Measurements from ENCODE around the gene GIT2. TPM values are rescaled to one million over a fixed set of nuclear protein-coding genes. Genes with fewer than 3 reads are reported as not detected.
A peak's percentile ranks its signal among the peaks of the same experiment; 100 is the strongest.

GIT2 gene
- total and polyA plus RNA-seq, 8 donors: 6.4 to 98.6 (median 39.2) TPM

DNA sequence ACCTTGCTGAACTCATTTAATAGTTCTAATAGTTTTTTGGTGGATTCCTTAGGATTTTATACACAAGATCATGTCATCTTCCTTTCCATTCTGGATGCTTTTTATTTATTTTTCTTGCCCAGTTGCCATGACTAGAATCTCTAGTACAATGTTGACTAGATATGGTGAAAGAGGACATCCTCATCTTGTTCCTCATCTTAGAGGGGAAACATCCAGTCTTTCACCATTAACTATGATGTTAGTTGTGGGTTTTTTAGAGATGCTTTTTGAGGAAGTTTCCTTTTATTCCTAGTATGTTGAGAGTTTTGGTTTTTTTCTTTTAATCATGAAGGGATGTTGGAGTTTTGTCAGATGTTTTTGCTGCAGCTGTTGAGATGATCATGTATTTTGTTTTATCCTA lies 11.7 kb upstream of the GIT2 start:
- H3K4me3 ChIP-seq: no peak overlapping the region

DNA sequence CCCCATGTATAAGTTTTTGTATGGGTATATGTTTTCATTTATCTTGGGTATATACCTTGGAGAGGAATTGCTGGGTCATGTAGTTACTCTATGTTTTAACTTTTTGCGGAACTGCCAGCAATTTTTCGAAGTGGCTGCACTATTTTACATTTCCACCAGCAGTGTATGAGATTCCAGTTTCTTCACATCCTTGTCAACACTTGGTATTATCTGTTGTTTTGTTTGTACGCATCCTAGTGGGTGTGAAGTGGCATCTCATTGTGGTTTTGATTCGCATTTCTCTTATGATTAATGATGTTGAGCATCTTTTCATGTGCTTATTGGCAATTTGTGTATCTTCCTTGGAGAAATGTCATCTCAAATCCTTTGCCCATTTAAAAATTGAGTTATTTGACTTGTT lies 9.9 kb upstream of the GIT2 start:
- no peak for DNase-seq
- Histone ChIP-seq H3K4me1 (peaks cover 16 to 55% (median 37%) of the 10 kb centered on the region in 4 donors), H3K4me3 (no peak overlapping the region), H3K36me3 (peaks cover 0 to 7% (median 5%) of the 10 kb centered on the region in 4 donors), H3K27ac (peak overlapping the region in 1 of 5 donors; percentile 17), H3K27me3 (no peaks in the 10 kb centered on the region), H3K9me3 (no peaks in the 10 kb centered on the region)
- TF ChIP-seq POLR2A (IDR thresholded peaks at IDR 0.05) (no peak), POLR2AphosphoS5 (IDR thresholded peaks at IDR 0.05) (no peak), EP300 (IDR thresholded peaks at IDR 0.05) (no peak)
- TF ChIP-seq, protein P1, sequence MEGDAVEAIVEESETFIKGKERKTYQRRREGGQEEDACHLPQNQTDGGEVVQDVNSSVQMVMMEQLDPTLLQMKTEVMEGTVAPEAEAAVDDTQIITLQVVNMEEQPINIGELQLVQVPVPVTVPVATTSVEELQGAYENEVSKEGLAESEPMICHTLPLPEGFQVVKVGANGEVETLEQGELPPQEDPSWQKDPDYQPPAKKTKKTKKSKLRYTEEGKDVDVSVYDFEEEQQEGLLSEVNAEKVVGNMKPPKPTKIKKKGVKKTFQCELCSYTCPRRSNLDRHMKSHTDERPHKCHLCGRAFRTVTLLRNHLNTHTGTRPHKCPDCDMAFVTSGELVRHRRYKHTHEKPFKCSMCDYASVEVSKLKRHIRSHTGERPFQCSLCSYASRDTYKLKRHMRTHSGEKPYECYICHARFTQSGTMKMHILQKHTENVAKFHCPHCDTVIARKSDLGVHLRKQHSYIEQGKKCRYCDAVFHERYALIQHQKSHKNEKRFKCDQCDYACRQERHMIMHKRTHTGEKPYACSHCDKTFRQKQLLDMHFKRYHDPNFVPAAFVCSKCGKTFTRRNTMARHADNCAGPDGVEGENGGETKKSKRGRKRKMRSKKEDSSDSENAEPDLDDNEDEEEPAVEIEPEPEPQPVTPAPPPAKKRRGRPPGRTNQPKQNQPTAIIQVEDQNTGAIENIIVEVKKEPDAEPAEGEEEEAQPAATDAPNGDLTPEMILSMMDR (IDR thresholded peaks at IDR 0.05): no peak
- intact Hi-C loops (cut with DNase I; ENCODE audit: low total_unique reads): no loop called here
- WGBS, 5 donors: 92 to 98% (median 97%) methylated on average over 4 of the region's 4 CpGs

More for the DNA sequence above, 11.7 kb upstream of the GIT2 start:
- peak overlapping the region in 1 of 5 donors; percentile 45 for H3K27ac ChIP-seq
- H3K36me3 ChIP-seq: peaks cover 0 to 19% (median 16%) of the 10 kb centered on the region in 4 donors
- TF ChIP-seq POLR2A (IDR thresholded peaks at IDR 0.05) (no peak), EP300 (IDR thresholded peaks at IDR 0.05) (no peak), POLR2AphosphoS5 (IDR thresholded peaks at IDR 0.05) (no peak)
- TF ChIP-seq, protein P1 (IDR thresholded peaks at IDR 0.05): no peak
- intact Hi-C loops (cut with DNase I; ENCODE audit: low total_unique reads): no loop called here
- no peaks in the 10 kb centered on the region for H3K27me3 ChIP-seq
- peaks cover 0 to 53% (median 22%) of the 10 kb centered on the region in 4 donors for H3K4me1 ChIP-seq
- no peaks in the 10 kb centered on the region for H3K9me3 ChIP-seq
- no peak for DNase-seq

DNA sequence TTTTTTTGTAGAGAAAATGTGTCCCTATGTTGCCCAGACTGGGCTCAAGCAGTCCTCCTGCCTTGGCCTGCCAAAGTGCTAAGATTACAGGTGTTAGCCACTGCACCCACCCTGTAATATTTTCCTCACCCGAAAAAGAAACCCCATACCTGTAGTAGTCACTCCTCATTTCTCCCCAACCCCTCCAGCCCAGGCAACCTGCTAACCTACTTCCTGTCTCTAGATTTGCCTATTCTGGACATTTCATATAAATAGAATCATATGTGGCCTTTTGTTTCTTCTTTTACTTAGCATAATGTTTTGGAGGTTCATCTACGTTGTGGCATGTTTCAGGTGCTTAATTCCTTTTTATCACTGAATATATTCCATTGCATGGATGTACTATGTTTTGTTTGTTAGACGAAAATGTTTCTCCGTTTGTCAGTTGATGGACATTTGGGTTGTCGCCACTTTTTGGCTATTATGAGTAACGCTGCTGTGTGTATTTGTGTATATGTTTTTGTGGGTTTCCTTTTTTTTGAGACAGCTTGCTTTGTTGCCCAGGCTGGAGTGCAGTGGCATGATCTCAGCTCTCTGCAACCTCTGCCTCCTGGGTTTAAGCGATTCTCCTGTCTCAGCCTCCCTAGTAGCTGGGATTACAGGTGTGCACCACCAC lies 9.3 kb upstream of the GIT2 start:
- intact Hi-C loops (cut with DNase I; ENCODE audit: low total_unique reads): no loop called here
- no peaks in the 10 kb centered on the region for H3K27me3 ChIP-seq
- TF ChIP-seq EP300 (IDR thresholded peaks at IDR 0.05): no peak
- no peak for TF ChIP-seq POLR2AphosphoS5 (IDR thresholded peaks at IDR 0.05)
- TF ChIP-seq POLR2A (IDR thresholded peaks at IDR 0.05): no peak
- TF ChIP-seq, protein P1 (IDR thresholded peaks at IDR 0.05): no peak
- WGBS, 5 donors: 86 to 92% (median 89%) methylated on average over 7 of the region's 7 CpGs
- H3K4me3 ChIP-seq: no peak overlapping the region
- H3K27ac ChIP-seq: peak overlapping the region in 1 of 5 donors; percentile 17
- H3K36me3 ChIP-seq: peaks cover 0 to 7% (median 5%) of the 10 kb centered on the region in 4 donors
- peaks cover 21 to 55% (median 39%) of the 10 kb centered on the region in 4 donors for H3K4me1 ChIP-seq
- DNase-seq: no peak
- no peaks in the 10 kb centered on the region for H3K9me3 ChIP-seq

DNA sequence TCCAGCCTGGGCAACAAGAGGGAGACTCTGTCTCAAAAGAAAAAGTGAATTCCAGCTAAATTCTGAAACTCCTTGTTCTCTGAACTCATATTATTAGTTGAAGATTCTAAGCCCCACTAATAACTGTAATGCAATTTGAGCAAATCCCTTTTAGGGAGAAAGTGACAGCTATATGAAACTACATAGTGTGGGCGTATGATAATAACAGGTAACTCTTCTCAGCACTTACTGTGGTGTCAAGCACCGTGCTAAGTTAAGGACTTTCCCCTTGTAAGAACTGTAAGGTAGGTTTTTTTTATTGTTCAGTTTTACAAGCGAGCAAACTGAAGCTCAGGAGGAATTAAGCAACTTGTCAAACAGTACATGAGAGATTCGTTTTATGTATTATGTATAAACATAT lies 8.4 kb upstream of the GIT2 start:
- Histone ChIP-seq H3K27me3 (no peaks in the 10 kb centered on the region), H3K4me3 (no peak overlapping the region), H3K36me3 (peaks cover 0 to 7% (median 5%) of the 10 kb centered on the region in 4 donors), H3K27ac (no peak overlapping the region), H3K4me1 (peaks cover 24 to 60% (median 44%) of the 10 kb centered on the region in 4 donors), H3K9me3 (no peaks in the 10 kb centered on the region)
- DNase-seq: no peak
- 74 to 82% (median 78%) methylated on average over 4 of the region's 4 CpGs for WGBS, 5 donors
- no peak for TF ChIP-seq EP300 (IDR thresholded peaks at IDR 0.05)
- intact Hi-C loops (cut with DNase I; ENCODE audit: low total_unique reads): no loop called here
